KOPT-K1 (cell line): ENCODE measurements around the gene SMIM22.

Experiments
- H3K27ac ChIP-seq: fragments of 200-600 bp; sonication (generic); 2 replicates; pipeline ENCODE4 v1.5.1; 2016; ENCODE audit warnings: antibody characterized with exemption, mild to moderate bottlenecking, low read depth, low read length; ENCODE audit not compliant: poor library complexity, severe bottlenecking
- H3K36me3 ChIP-seq: fragments of 200-600 bp; sonication (generic); 2 replicates; pipeline ENCODE4 v1.5.1; 2017; ENCODE audit warnings: antibody characterized with exemption, mild to moderate bottlenecking, low read length, moderate library complexity; ENCODE audit not compliant: insufficient read depth
- H3K9me3 ChIP-seq: fragments of 200-600 bp; sonication (generic); 2 replicates; pipeline ENCODE4 v1.5.1; 2017; ENCODE audit warnings: antibody characterized with exemption, low read length, mild to moderate bottlenecking; ENCODE audit not compliant: insufficient read depth, poor library complexity, severe bottlenecking

SMIM22 gene

GRCh38 chr16:4799171-4799855 lies 4.1 kb downstream of the SMIM22 start:
- no peak overlapping the region for H3K27ac ChIP-seq

GRCh38 chr16:4800290-4801041 lies 5.3 kb downstream of the SMIM22 start:
- H3K36me3 ChIP-seq = peaks cover 21% of the 10 kb centered on the region
- H3K9me3 ChIP-seq = no peaks in the 10 kb centered on the region
- no peak overlapping the region for H3K27ac ChIP-seq

More at GRCh38 chr16:4799171-4799855, 4.1 kb downstream of the SMIM22 start:
- Histone ChIP-seq H3K36me3 (peaks cover 9% of the 10 kb centered on the region), H3K9me3 (no peaks in the 10 kb centered on the region)

GRCh38 chr16:4801051-4801961 lies 6.1 kb downstream of the SMIM22 start:
- Histone ChIP-seq H3K36me3 (peaks cover 26% of the 10 kb centered on the region), H3K27ac (no peak overlapping the region), H3K9me3 (no peaks in the 10 kb centered on the region)

- peak within 1 kb of the TSS; percentile 53 for H3K27ac ChIP-seq
Measured at GRCh38 chr16:4801962-4802658, 6.9 kb downstream of the SMIM22 start, which contains the start of gene ROGDI. TSS of gene ROGDI (minus strand) at chr16:4802633. CDS start at chr16:4802571, 62 bp downstream.

GRCh38 chr16:4802659-4803287 lies 7.6 kb downstream of the SMIM22 start:
- peaks cover 38% of the 10 kb centered on the region for H3K36me3 ChIP-seq
- no peaks in the 10 kb centered on the region for H3K9me3 ChIP-seq
- peak overlapping the region; percentile 53 for H3K27ac ChIP-seq

More at GRCh38 chr16:4801962-4802658, 6.9 kb downstream of the SMIM22 start, which contains the start of gene ROGDI:
- H3K36me3 ChIP-seq = peaks cover 31% of the 10 kb centered on the region
- no peaks in the 10 kb centered on the region for H3K9me3 ChIP-seq

- H3K9me3 ChIP-seq = no peaks in the 10 kb centered on the region
- peak overlapping the region; percentile 53 for H3K27ac ChIP-seq
- peaks cover 44% of the 10 kb centered on the region for H3K36me3 ChIP-seq
Measured at GRCh38 chr16:4803401-4803844, 8.3 kb downstream of the SMIM22 start.

GRCh38 chr16:4803898-4804762 lies 9.0 kb downstream of the SMIM22 start:
- Histone ChIP-seq H3K27ac (no peak overlapping the region), H3K36me3 (peaks cover 51% of the 10 kb centered on the region), H3K9me3 (no peaks in the 10 kb centered on the region)

- peaks cover 61% of the 10 kb centered on the region for H3K36me3 ChIP-seq
- H3K9me3 ChIP-seq = no peaks in the 10 kb centered on the region
- no peak overlapping the region for H3K27ac ChIP-seq
Measured at GRCh38 chr16:4805231-4805630, 10.1 kb downstream of the SMIM22 start.

- no peak overlapping the region for H3K27ac ChIP-seq
- H3K9me3 ChIP-seq = no peaks in the 10 kb centered on the region
- H3K36me3 ChIP-seq = peaks cover 71% of the 10 kb centered on the region
Measured at GRCh38 chr16:4806280-4806679, 11.1 kb downstream of the SMIM22 start.

GRCh38 chr16:4811242-4811641 lies 16.1 kb downstream of the SMIM22 start:
- no peak overlapping the region for H3K27ac ChIP-seq
- H3K36me3 ChIP-seq = peaks cover 93% of the 10 kb centered on the region
- H3K9me3 ChIP-seq = no peaks in the 10 kb centered on the region

GRCh38 chr16:4811773-4812172 lies 16.6 kb downstream of the SMIM22 start:
- Histone ChIP-seq H3K27ac (no peak overlapping the region), H3K9me3 (no peaks in the 10 kb centered on the region), H3K36me3 (peaks cover 94% of the 10 kb centered on the region)

- Histone ChIP-seq H3K36me3 (peaks cover 92% of the 10 kb centered on the region), H3K27ac (no peak overlapping the region)
Measured at GRCh38 chr16:4813251-4814003, 18.3 kb downstream of the SMIM22 start.

GRCh38 chr16:4814046-4814445 lies 18.9 kb downstream of the SMIM22 start:
- Histone ChIP-seq H3K27ac (no peak overlapping the region), H3K36me3 (peaks cover 92% of the 10 kb centered on the region), H3K9me3 (no peaks in the 10 kb centered on the region)

More at GRCh38 chr16:4813251-4814003, 18.3 kb downstream of the SMIM22 start:
- H3K9me3 ChIP-seq = no peaks in the 10 kb centered on the region
